ENCODE results near the gene FFAR3. TPM values are rescaled to one million over a fixed set of nuclear protein-coding genes. Genes with fewer than 3 reads are reported as not detected.

The FFAR3 gene
- total and polyA plus RNA-seq, 2 of the 13 experiments (the other 11 are each of a cell fraction or from before 2014, with no cell fraction given): not detected

GRCh38 chr19:35370722-35371121, 12.5 kb downstream of the FFAR3 start, which contains the start of gene GPR42:
TSS of gene GPR42 (plus strand) at chr19:35371068. CDS start at chr19:35371360, 292 bp downstream.
- H3K36me3 ChIP-seq (replicated peaks in 1 of 2; ENCODE audit: control insufficient read depth in 1 of 2, insufficient read depth in 2 of 2, low read length in 2 of 2): no peaks in the 10 kb centered on the region
- BruUV-seq (replicated peaks): no TSS peak
- peaks cover 0 to 2% of the 10 kb centered on the region in 2 experiments; a peak in 1 of 5 replicates for H3K27me3 ChIP-seq (ENCODE audit: control insufficient read depth in 1 of 2, insufficient read depth in 2 of 2, low read length in 2 of 2)
- intact Hi-C loops (cut with micrococcal nuclease; ENCODE audit: unreplicated experiment): no loop called here
- no peak for DNase-seq (ENCODE audit: low spot score)
- WGBS (ENCODE audit: low lambda C conversion rate): 48% methylated on average over 6 of the region's 8 CpGs
- H3K9ac ChIP-seq (ENCODE audit: insufficient read depth, low read depth, low read length): no peak within 1 kb of the TSS
- no peak within 1 kb of the TSS for H2AFZ ChIP-seq (ENCODE audit: low read length)
- in situ Hi-C loops (cut with HindIII; ENCODE audit: extremely low pct_ligation_motif_present, low pct_unique_long_range_greater_than_20kb): no loop called here
- H4K20me1 ChIP-seq (ENCODE audit: insufficient read depth, low read length): no peaks in the 10 kb centered on the region
- no peak for FAIRE-seq
- ATAC-seq: no peak
- H3K9me3 ChIP-seq (ENCODE audit: low read length): no peaks in the 10 kb centered on the region
- ChIA-PET CTCF (ENCODE audit: low intra/inter-chr PET ratio, low total read pairs) (no interaction called here), POLR2A (no interaction called here)
- TF ChIP-seq ZNF598 (CRISPR knock-in tag; IDR thresholded peaks at IDR 0.05; ENCODE audit: borderline replicate concordance) (no peak), CCDC6 (CRISPR knock-in tag; IDR thresholded peaks at IDR 0.05) (no peak), MAX (IDR thresholded peaks at IDR 0.05) (no peak), ZNF567 (CRISPR knock-in tag; IDR thresholded peaks at IDR 0.05; ENCODE audit: borderline replicate concordance) (no peak)
- no peak within 1 kb of the TSS for H3K4me2 ChIP-seq (ENCODE audit: low read depth, low read length)
- no peak within 1 kb of the TSS for H3K4me3 ChIP-seq (replicated peaks in 1 of 3; ENCODE audit: insufficient read depth in 1 of 3, low read depth in 2 of 3, low read length in 3 of 3)
- H3K27ac ChIP-seq (ENCODE audit: extremely low read length, insufficient read depth, low read length): no peak within 1 kb of the TSS
- no peaks in the 10 kb centered on the region for H3K79me2 ChIP-seq (ENCODE audit: insufficient read depth, low read length)
- H3K4me1 ChIP-seq (ENCODE audit: insufficient read depth, low read length): peaks cover 13% of the 10 kb centered on the region; the same call in 1 of the 2 replicates

- BruUV-seq (replicated peaks): no TSS peak
- Histone ChIP-seq H3K36me3 (replicated peaks in 1 of 2; ENCODE audit: control insufficient read depth in 1 of 2, insufficient read depth in 2 of 2, low read length in 2 of 2) (no peaks in the 10 kb centered on the region), H3K27me3 (ENCODE audit: control insufficient read depth in 1 of 2, insufficient read depth in 2 of 2, low read length in 2 of 2) (no peaks in the 10 kb centered on the region), H3K9ac (ENCODE audit: insufficient read depth, low read depth, low read length) (no peak overlapping the region), H3K27ac (ENCODE audit: extremely low read length, insufficient read depth, low read length) (no peak overlapping the region), H4K20me1 (ENCODE audit: insufficient read depth, low read length) (no peaks in the 10 kb centered on the region), H3K4me2 (ENCODE audit: low read depth, low read length) (no peak overlapping the region), H3K79me2 (ENCODE audit: insufficient read depth, low read length) (no peaks in the 10 kb centered on the region), H3K4me3 (replicated peaks in 1 of 3; ENCODE audit: insufficient read depth in 1 of 3, low read depth in 2 of 3, low read length in 3 of 3) (no peak overlapping the region), H3K4me1 (ENCODE audit: insufficient read depth, low read length) (peaks cover 34% of the 10 kb centered on the region), H2AFZ (ENCODE audit: low read length) (no peak overlapping the region), H3K9me3 (ENCODE audit: low read length) (no peaks in the 10 kb centered on the region)
- no peak for DNase-seq (ENCODE audit: low spot score)
- 50% methylated on average over 7 of the region's 7 CpGs for WGBS (ENCODE audit: low lambda C conversion rate)
- ChIA-PET CTCF (ENCODE audit: low intra/inter-chr PET ratio, low total read pairs) (no interaction called here), POLR2A (no interaction called here)
- intact Hi-C loops (cut with micrococcal nuclease; ENCODE audit: unreplicated experiment): no loop called here
- no peak for ATAC-seq
- no peak for FAIRE-seq
- in situ Hi-C loops (cut with HindIII; ENCODE audit: extremely low pct_ligation_motif_present, low pct_unique_long_range_greater_than_20kb): no loop called here
- TF ChIP-seq ZNF547 (CRISPR knock-in tag; IDR thresholded peaks at IDR 0.05) (no peak), NFIB (CRISPR knock-in tag; IDR thresholded peaks at IDR 0.05; ENCODE audit: borderline replicate concordance) (no peak), ZNF546 (CRISPR knock-in tag; conservative IDR thresholded peaks at IDR 0.05) (no peak), CBX2 (IDR thresholded peaks at IDR 0.05; ENCODE audit: low read depth, low read length) (no peak), CBX2 (CRISPR knock-in tag; IDR thresholded peaks at IDR 0.05; ENCODE audit: low read depth) (no peak), ZNF180 (CRISPR knock-in tag; IDR thresholded peaks at IDR 0.05; ENCODE audit: borderline replicate concordance, low read depth) (no peak), MED8 (CRISPR knock-in tag; IDR thresholded peaks at IDR 0.05; ENCODE audit: insufficient replicate concordance) (no peak), ELK4 (CRISPR knock-in tag; IDR thresholded peaks at IDR 0.05; ENCODE audit: borderline replicate concordance) (no peak), FOXP1 (IDR thresholded peaks at IDR 0.05) (no peak), FOXP1 (CRISPR knock-in tag; IDR thresholded peaks at IDR 0.05) (no peak), TGIF2 (CRISPR knock-in tag; IDR thresholded peaks at IDR 0.05) (no peak), CCAR2 (optimal IDR thresholded peaks at IDR 0.05; ENCODE audit: low read depth, low read length) (no peak), ZSCAN21 (CRISPR knock-in tag; IDR thresholded peaks at IDR 0.05; ENCODE audit: borderline replicate concordance) (no peak), HNRNPK (IDR thresholded peaks at IDR 0.05; ENCODE audit: low read depth, low read length, poor library complexity, severe bottlenecking) (no peak), IRF9 (CRISPR knock-in tag; IDR thresholded peaks at IDR 0.05; ENCODE audit: borderline replicate concordance) (no peak)
These were observed 15.2 kb downstream of the FFAR3 start for GRCh38 chr19:35373492-35373891.
